ENCODE results near the gene TRIM60.
"Not testable (repeated sequence)": the region's sequence is repeated elsewhere in the genome, so short reads cannot be mapped to it uniquely, and the experiment has no call there.

The TRIM60 gene

DNA sequence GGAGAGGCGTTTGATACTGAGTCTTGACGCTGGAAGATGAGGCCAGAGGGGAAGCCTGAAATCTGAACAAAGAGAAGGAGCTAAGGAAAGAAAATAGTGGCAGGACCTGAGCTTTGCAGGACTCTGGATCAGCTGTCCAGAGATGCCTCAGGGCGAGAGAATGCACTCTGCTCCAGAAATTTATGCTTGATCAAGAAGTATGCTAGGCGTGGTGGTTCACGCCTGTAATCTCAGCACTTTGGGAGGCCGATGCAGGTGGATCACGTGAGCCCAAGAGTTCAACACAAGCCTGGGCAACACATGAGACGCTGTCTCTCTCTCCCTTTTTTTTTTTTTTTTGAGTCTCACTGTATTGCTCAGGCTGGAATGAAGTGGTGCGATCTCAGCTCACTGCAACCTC is 23.8 kb downstream of the TRIM60 start:
- H3K4me1 ChIP-seq (ENCODE audit: control insufficient read depth, insufficient read depth, low read length) = no peaks in the 10 kb centered on the region
- no peaks in the 10 kb centered on the region for H3K27me3 ChIP-seq (ENCODE audit: control insufficient read depth, insufficient read depth, low read length)
- no peak overlapping the region for H3K4me3 ChIP-seq (ENCODE audit: low read length)
- H3K9me3 ChIP-seq (replicated peaks; ENCODE audit: low read length) = no peaks in the 10 kb centered on the region
- H3K36me3 ChIP-seq (ENCODE audit: insufficient read depth, low read length) = no peaks in the 10 kb centered on the region
- H3K4me2 ChIP-seq (ENCODE audit: low read length) = no peak overlapping the region
- H3K9ac ChIP-seq (ENCODE audit: low read depth, low read length) = no peak overlapping the region

DNA sequence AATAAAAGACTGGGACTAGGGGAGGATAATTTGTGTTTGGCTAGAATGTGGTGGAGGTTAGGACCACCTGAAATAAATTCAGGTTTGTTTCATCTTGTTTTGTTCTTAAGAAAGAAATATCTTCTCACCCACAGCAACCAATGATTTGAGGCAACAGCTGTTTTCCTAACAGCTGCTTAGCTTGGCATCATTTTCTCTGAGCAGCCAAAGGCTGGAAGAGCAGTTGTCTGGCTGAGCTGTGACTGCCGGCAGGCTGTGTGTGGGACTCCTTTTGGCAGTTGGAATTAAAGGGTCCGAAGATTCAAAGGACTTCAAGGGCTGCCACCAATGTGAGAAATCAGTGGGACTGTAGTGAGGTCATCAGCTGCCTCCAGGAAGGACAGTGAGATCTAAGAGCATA is 26.9 kb downstream of the TRIM60 start:
- no peak overlapping the region for H3K9ac ChIP-seq (ENCODE audit: low read depth, low read length)
- H3K27me3 ChIP-seq (ENCODE audit: control insufficient read depth, insufficient read depth, low read length) = no peaks in the 10 kb centered on the region
- H3K4me2 ChIP-seq (ENCODE audit: low read length) = no peak overlapping the region
- no peaks in the 10 kb centered on the region for H3K4me1 ChIP-seq (ENCODE audit: control insufficient read depth, insufficient read depth, low read length)
- H3K36me3 ChIP-seq (ENCODE audit: insufficient read depth, low read length) = no peaks in the 10 kb centered on the region
- no peak overlapping the region for H3K4me3 ChIP-seq (ENCODE audit: low read length)
- no peaks in the 10 kb centered on the region for H3K9me3 ChIP-seq (replicated peaks; ENCODE audit: low read length)

DNA sequence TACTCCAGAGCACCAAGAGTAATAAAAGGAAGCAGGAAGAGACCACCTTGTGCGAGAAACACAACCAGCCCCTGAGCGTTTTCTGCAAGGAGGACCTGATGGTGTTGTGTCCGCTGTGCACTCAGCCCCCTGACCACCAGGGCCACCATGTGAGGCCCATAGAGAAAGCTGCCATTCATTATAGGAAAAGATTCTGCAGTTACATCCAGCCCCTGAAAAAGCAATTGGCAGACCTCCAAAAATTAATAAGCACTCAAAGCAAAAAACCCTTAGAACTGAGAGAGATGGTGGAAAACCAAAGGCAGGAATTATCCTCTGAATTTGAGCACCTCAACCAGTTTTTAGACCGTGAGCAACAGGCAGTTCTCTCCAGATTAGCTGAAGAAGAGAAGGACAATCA is 27.6 kb downstream of the TRIM60 start:
- H3K4me3 ChIP-seq (ENCODE audit: low read length) = no peak overlapping the region
- no peak overlapping the region for H3K4me2 ChIP-seq (ENCODE audit: low read length)
- no peaks in the 10 kb centered on the region for H3K27me3 ChIP-seq (ENCODE audit: control insufficient read depth, insufficient read depth, low read length)
- H3K9ac ChIP-seq (ENCODE audit: low read depth, low read length) = no peak overlapping the region
- no peaks in the 10 kb centered on the region for H3K4me1 ChIP-seq (ENCODE audit: control insufficient read depth, insufficient read depth, low read length)
- no peaks in the 10 kb centered on the region for H3K9me3 ChIP-seq (replicated peaks; ENCODE audit: low read length)
- no peaks in the 10 kb centered on the region for H3K36me3 ChIP-seq (ENCODE audit: insufficient read depth, low read length)

DNA sequence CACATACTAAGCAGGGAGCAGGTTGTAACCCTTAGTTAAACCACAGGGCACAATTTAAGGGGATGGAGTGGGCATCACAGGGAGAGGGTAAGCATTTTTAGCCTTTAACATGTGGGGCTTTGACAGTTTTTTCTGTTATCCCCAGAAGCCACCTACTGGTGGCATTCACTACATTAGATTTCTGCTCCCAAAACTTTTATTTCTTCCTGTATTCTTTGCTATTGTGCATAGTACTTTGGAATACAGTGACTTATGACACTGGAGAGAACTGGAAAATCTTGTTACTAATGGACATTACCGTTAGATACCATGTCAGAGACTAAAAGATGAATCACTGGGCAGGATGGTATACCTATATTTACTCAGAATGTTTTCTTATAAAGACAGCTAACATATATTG is 29.1 kb downstream of the TRIM60 start:
- H3K4me2 ChIP-seq (ENCODE audit: low read length) = no peak overlapping the region
- H3K9ac ChIP-seq (ENCODE audit: low read depth, low read length) = no peak overlapping the region
- no peaks in the 10 kb centered on the region for H3K36me3 ChIP-seq (ENCODE audit: insufficient read depth, low read length)
- H3K9me3 ChIP-seq (replicated peaks; ENCODE audit: low read length) = no peaks in the 10 kb centered on the region
- H3K4me3 ChIP-seq (ENCODE audit: low read length) = no peak overlapping the region
- H3K4me1 ChIP-seq (ENCODE audit: control insufficient read depth, insufficient read depth, low read length) = no peaks in the 10 kb centered on the region
- H3K27me3 ChIP-seq (ENCODE audit: control insufficient read depth, insufficient read depth, low read length) = no peaks in the 10 kb centered on the region

GRCh38 chr4:165070560-165070959 is 38.8 kb downstream of the TRIM60 start:
- H3K9me3 ChIP-seq (replicated peaks; ENCODE audit: low read length) = no peaks in the 10 kb centered on the region

DNA sequence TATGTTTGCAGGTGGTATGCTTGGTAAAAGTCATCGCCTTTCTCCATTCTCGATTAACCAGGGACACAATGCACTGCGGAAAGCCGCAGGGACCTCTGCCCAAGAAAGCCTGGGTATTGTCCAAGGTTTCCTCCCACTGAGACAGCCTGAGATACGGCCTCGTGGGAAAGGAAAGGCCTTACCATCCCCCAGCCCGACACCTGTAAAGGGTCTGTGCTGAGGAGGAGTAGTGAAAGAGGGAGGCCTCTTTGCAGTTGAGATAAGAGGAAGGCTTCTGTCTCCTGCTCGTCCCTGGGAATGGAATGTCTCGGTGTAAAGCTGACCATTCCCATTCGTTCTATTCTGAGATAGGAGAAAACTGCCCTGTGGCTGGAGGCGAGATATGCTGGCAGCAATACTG is 41.5 kb downstream of the TRIM60 start:
- H3K4me3 ChIP-seq (ENCODE audit: low read length); H3K36me3 ChIP-seq (ENCODE audit: insufficient read depth, low read length); H3K4me2 ChIP-seq (ENCODE audit: low read length); H3K9me3 ChIP-seq (replicated peaks; ENCODE audit: low read length); H3K9ac ChIP-seq (ENCODE audit: low read depth, low read length); H3K4me1 ChIP-seq (ENCODE audit: control insufficient read depth, insufficient read depth, low read length); H3K27me3 ChIP-seq (ENCODE audit: control insufficient read depth, insufficient read depth, low read length): not testable (repeated sequence)

More at GRCh38 chr4:165070560-165070959, 38.8 kb downstream of the TRIM60 start:
- no peak overlapping the region for H3K9ac ChIP-seq (ENCODE audit: low read depth, low read length)
- no peak overlapping the region for H3K4me2 ChIP-seq (ENCODE audit: low read length)
- H3K4me3 ChIP-seq (ENCODE audit: low read length) = no peak overlapping the region
- H3K4me1 ChIP-seq (ENCODE audit: control insufficient read depth, insufficient read depth, low read length) = no peaks in the 10 kb centered on the region
- no peaks in the 10 kb centered on the region for H3K36me3 ChIP-seq (ENCODE audit: insufficient read depth, low read length)
- no peaks in the 10 kb centered on the region for H3K27me3 ChIP-seq (ENCODE audit: control insufficient read depth, insufficient read depth, low read length)

DNA sequence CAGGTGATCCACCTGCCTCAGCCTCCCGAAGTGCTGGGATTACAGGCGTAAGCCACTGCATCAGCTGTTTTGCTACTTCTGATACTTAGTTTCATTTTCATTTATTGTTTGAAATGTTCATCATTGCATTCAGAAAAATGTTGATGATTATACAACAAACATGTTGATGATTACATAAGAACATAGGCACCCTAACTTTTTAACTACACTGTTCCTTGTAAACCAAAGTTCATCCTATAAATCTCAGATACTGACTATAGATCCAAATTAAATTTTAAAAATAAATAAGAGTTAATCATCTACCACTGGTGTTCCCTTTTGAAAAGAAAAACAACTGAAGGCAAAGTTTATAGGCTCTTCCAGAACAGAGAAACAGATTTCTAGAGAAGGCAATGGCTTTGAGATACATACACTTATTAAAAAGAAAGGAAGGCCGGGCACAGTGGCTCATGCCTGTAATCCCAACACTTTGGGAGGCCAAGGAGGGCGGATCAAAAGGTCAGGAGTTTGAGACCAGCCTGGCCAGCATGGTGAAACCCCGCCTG is 45.3 kb downstream of the TRIM60 start:
- Histone ChIP-seq H3K27me3 (ENCODE audit: control insufficient read depth, insufficient read depth, low read length) (no peaks in the 10 kb centered on the region), H3K4me3 (ENCODE audit: low read length) (no peak overlapping the region), H3K36me3 (ENCODE audit: insufficient read depth, low read length) (peaks cover 10% of the 10 kb centered on the region), H3K4me2 (ENCODE audit: low read length) (no peak overlapping the region), H3K9me3 (replicated peaks; ENCODE audit: low read length) (no peaks in the 10 kb centered on the region), H3K9ac (ENCODE audit: low read depth, low read length) (no peak overlapping the region), H3K4me1 (ENCODE audit: control insufficient read depth, insufficient read depth, low read length) (no peaks in the 10 kb centered on the region)

DNA sequence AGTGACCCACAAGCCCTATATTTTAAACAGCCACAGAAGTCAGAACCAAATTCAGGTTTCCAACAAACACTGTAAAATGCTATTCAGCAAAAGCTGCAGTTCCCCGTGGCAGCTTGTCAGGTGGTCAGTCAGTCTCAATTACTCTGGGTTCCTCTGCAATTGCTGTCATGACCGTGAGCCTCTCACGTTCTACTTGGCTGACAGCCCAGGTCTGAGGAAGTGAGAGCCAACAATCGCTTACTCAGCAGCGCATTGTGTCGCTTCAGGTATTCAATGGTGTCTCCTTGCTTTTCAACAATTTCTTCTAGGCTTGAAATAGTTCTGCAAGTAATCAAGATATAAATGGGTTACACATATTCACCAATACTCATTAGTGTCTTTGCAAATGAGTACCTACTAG is 47.7 kb downstream of the TRIM60 start:
- H3K36me3 ChIP-seq (ENCODE audit: insufficient read depth, low read length) = peaks cover 10% of the 10 kb centered on the region
- H3K27me3 ChIP-seq (ENCODE audit: control insufficient read depth, insufficient read depth, low read length) = no peaks in the 10 kb centered on the region
- no peak overlapping the region for H3K4me2 ChIP-seq (ENCODE audit: low read length)

GRCh38 chr4:165084787-165085186 is 53.0 kb downstream of the TRIM60 start:
- H3K4me1 ChIP-seq (ENCODE audit: control insufficient read depth, insufficient read depth, low read length); H3K36me3 ChIP-seq (ENCODE audit: insufficient read depth, low read length); H3K9me3 ChIP-seq (replicated peaks; ENCODE audit: low read length); H3K9ac ChIP-seq (ENCODE audit: low read depth, low read length); H3K4me2 ChIP-seq (ENCODE audit: low read length); H3K27me3 ChIP-seq (ENCODE audit: control insufficient read depth, insufficient read depth, low read length); H3K4me3 ChIP-seq (ENCODE audit: low read length): not testable (repeated sequence)

More for the DNA sequence above, 47.7 kb downstream of the TRIM60 start:
- H3K9ac ChIP-seq (ENCODE audit: low read depth, low read length) = no peak overlapping the region
- no peaks in the 10 kb centered on the region for H3K4me1 ChIP-seq (ENCODE audit: control insufficient read depth, insufficient read depth, low read length)
- H3K4me3 ChIP-seq (ENCODE audit: low read length) = no peak overlapping the region
- no peaks in the 10 kb centered on the region for H3K9me3 ChIP-seq (replicated peaks; ENCODE audit: low read length)

DNA sequence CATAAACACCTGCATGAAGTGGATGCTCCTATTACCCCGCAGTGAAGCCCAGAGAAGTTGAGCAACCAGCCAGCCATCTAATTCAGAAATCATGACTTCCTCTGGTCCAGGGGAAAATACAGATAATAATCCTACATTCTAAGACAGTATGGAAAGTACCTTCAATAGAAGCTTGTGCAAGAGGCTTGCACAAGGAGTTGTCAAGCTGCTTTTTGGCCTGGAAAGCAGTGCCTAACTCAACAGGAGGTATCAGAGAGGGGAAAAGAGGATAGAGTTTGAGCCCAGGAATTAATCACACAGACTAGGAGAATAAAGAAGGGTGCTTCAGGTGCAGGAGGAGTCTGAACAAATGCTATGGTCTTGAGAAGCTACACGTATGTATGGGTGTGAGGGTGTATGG is 54.1 kb downstream of the TRIM60 start:
- Histone ChIP-seq H3K27me3 (ENCODE audit: control insufficient read depth, insufficient read depth, low read length) (no peaks in the 10 kb centered on the region), H3K9ac (ENCODE audit: low read depth, low read length) (no peak overlapping the region), H3K4me2 (ENCODE audit: low read length) (no peak overlapping the region), H3K4me1 (ENCODE audit: control insufficient read depth, insufficient read depth, low read length) (no peaks in the 10 kb centered on the region), H3K4me3 (ENCODE audit: low read length) (no peak overlapping the region), H3K9me3 (replicated peaks; ENCODE audit: low read length) (no peaks in the 10 kb centered on the region), H3K36me3 (ENCODE audit: insufficient read depth, low read length) (peaks cover 9% of the 10 kb centered on the region)

- Histone ChIP-seq H3K4me1 (ENCODE audit: control insufficient read depth, insufficient read depth, low read length) (no peaks in the 10 kb centered on the region), H3K36me3 (ENCODE audit: insufficient read depth, low read length) (peaks cover 9% of the 10 kb centered on the region), H3K9me3 (replicated peaks; ENCODE audit: low read length) (no peaks in the 10 kb centered on the region), H3K4me2 (ENCODE audit: low read length) (no peak overlapping the region), H3K27me3 (ENCODE audit: control insufficient read depth, insufficient read depth, low read length) (no peaks in the 10 kb centered on the region), H3K4me3 (ENCODE audit: low read length) (no peak overlapping the region), H3K9ac (ENCODE audit: low read depth, low read length) (no peak overlapping the region)
Observed at GRCh38 chr4:165088366-165088765, 56.6 kb downstream of the TRIM60 start.

Data from skeletal muscle satellite cell (primary cell).